WI38 (cell line): ENCODE data around the gene ATP6V0D1.

Source experiments
- H3K4me3 ChIP-seq: 2 replicates; pipeline ENCODE4 v1.5.1; 2011; ENCODE audit warnings: low read depth, mild to moderate bottlenecking, control low read depth, low read length
- CTCF ChIP-seq: IDR thresholded peaks from 2 replicates; pipeline ENCODE4 v1.5.1; 2012; ENCODE audit warnings: low read depth, mild to moderate bottlenecking, control low read depth, low read length

ATP6V0D1 gene

GRCh38 chr16:67397036-67397801, 83.7 kb downstream of the ATP6V0D1 start:
- H3K4me3 ChIP-seq, result no peak overlapping the region

DNA sequence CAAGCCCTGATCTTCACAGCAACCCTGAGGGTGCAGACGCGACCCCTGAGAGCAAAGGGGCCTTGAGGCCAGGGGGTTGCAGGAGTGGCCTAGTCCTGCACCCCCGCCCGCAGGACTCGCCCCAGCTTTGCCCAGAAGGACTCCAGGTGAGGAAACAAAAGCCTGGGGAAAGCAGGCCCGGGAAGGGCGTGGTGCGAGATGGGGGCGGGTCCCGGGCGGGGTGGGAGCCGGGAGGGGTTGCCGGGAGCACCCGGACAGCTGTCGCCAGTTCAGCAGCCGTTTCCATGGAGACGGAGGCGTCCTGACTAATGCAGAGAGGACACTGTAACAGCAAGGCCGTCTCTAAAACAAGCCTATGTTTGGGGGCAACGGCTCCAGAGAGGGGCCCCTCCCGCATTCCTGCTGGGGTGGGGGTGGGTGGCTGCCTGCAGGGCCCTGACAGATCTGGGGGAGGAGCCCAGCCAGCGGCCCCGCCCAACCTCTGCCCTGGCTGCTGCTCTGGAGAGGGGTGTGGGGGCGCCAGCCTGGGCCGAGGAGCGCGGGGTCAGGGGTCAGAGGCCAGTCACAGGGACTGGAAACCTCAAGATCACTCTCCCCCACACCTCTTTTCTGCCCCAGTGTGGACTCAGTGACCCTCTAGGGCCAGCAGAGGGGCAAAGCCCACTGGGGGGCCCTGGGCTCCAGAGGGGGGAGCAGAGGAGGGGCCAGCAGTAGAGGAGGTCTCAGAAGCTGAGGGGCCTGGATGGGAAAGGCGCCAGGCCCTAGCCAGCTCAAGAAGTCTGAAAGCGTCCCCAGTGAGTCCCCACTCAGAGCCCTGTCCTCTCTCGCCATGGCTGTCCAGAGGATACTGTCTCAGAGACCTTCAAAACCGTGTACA, 84.6 kb downstream of the ATP6V0D1 start:
- H3K4me3 ChIP-seq, result no peak overlapping the region
- TF ChIP-seq CTCF, result no peak

More at GRCh38 chr16:67397036-67397801, 83.7 kb downstream of the ATP6V0D1 start:
- no peak for TF ChIP-seq CTCF

GRCh38 chr16:67395458-67396158, 85.3 kb downstream of the ATP6V0D1 start:
- no peak overlapping the region for H3K4me3 ChIP-seq
- no peak for TF ChIP-seq CTCF

- TF ChIP-seq CTCF, result no peak
- H3K4me3 ChIP-seq, result no peak overlapping the region
These were observed 85.9 kb downstream of the ATP6V0D1 start for GRCh38 chr16:67395105-67395457.

DNA sequence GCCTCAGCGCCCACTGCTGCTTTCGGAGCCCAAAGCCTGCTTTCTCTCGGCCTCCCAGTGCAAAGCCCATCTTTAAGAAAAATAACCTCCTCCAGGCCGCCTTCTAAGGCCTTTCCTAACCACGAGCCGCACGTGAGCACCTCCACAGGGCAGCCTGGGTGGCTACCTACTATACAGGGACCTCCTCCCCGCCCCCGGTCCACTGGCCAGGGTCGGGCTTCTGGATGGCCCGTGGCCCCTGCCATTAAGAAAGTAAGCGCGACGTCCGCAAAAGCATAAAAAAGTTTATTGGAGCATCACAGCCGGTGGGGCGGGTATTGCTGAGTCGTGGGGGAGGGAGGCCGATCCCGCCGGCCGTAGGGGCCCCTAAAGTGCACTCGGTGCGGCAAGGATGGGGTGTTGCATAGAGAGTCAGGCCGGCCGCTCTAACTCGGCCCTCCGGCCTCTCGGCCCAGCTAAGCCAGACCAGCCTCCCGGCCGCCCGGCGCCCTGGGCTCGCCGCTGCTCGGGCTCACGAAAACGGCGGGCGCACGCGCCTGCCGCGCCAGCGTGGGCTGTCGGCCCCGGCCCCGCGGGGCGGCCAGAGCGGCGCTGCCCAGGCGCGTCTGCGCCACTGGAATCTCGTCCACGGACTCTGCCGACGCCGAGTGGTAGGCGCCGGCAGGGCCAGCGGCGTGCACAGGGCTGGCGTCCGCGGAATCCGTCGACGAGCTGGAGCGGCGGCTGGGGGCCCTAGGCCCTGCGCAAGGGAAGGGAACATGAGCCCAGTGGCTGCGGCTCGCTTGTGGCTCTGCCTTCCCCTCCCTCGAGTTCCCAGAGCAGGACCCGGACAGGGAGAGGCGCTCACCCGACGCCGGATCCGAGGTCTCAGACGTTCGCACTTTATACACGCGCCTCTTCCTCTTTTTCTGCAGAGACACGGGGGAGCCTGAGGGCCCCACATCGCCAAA, 86.5 kb downstream of the ATP6V0D1 start:
- no peak overlapping the region for H3K4me3 ChIP-seq
- TF ChIP-seq CTCF, result no peak

- TF ChIP-seq CTCF, result no peak
- H3K4me3 ChIP-seq, result no peak overlapping the region
These were observed 87.2 kb downstream of the ATP6V0D1 start for GRCh38 chr16:67393788-67394154.
